A549 (cell line): ENCODE measurements around the gene ZNF862.

ENCODE experiments used
- CBX8 ChIP-seq: fragments of 200-600 bp; sonication (generic); IDR thresholded peaks from 2 replicates; pipeline ENCODE4 v1.6.1; 2016
- CEBPB ChIP-seq, 2 experiments: fragments of >200 bp in 1 of 2; sonication (Bioruptor Twin) in 1 of 2; formaldehyde crosslinking in 1 of 2; IDR thresholded peaks; 2 replicates each; pipeline ENCODE4 v1.6.1; 2012 to 2016
- CHD4 ChIP-seq: fragments of 200-600 bp; sonication (generic); IDR thresholded peaks from 2 replicates; pipeline ENCODE4 v1.6.1; 2016; ENCODE audit warnings: antibody characterized with exemption, mild to moderate bottlenecking, borderline replicate concordance
- POLR2A ChIP-seq: IDR thresholded peaks from 2 replicates; pipeline ENCODE4 v1.6.1; 2012; ENCODE audit warnings: mild to moderate bottlenecking, low read length
- TF ChIP-seq, protein P1 (sequence below): fragments of 200-600 bp; sonication (generic); IDR thresholded peaks from 2 replicates; pipeline ENCODE4 v1.6.1; 2016; ENCODE audit warnings: antibody characterized with exemption, mild to moderate bottlenecking, moderate library complexity
- TF ChIP-seq, protein P2 (sequence below): fragments of 150-350 bp; IDR thresholded peaks from 2 replicates; pipeline ENCODE4 v1.6.1; 2014; ENCODE audit warnings: low read depth, mild to moderate bottlenecking, low read length
- TF ChIP-seq, protein P3 (sequence below): fragments of 450-650 bp; IDR thresholded peaks from 2 replicates; pipeline ENCODE4 v1.6.1; 2014; ENCODE audit warnings: antibody characterized with exemption

DNA sequence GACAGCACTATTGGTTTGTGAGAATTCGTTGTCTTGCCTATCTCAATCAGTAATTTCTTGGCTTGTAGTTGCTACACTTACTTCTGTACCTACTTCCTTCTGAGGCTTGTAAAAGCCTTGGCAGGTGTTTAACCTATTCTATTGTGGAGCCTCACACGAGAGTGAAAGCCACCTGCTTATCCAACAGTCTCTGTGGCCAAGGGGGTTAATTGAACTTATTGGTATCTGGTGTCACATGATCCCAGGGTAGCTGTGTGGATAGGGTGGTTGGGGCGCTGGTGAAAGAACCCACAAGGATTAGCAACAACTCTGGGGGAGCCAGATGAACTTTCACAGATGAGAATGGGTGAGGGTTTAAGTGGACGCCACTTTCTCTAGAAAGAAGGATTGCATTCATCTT lies 21.7 kb downstream of the ZNF862 start:
- TF ChIP-seq POLR2A (no peak), CHD4 (no peak), CEBPB (IDR thresholded peaks at IDR 0.05) (no peak), CBX8 (no peak)
- TF ChIP-seq, protein P1, sequence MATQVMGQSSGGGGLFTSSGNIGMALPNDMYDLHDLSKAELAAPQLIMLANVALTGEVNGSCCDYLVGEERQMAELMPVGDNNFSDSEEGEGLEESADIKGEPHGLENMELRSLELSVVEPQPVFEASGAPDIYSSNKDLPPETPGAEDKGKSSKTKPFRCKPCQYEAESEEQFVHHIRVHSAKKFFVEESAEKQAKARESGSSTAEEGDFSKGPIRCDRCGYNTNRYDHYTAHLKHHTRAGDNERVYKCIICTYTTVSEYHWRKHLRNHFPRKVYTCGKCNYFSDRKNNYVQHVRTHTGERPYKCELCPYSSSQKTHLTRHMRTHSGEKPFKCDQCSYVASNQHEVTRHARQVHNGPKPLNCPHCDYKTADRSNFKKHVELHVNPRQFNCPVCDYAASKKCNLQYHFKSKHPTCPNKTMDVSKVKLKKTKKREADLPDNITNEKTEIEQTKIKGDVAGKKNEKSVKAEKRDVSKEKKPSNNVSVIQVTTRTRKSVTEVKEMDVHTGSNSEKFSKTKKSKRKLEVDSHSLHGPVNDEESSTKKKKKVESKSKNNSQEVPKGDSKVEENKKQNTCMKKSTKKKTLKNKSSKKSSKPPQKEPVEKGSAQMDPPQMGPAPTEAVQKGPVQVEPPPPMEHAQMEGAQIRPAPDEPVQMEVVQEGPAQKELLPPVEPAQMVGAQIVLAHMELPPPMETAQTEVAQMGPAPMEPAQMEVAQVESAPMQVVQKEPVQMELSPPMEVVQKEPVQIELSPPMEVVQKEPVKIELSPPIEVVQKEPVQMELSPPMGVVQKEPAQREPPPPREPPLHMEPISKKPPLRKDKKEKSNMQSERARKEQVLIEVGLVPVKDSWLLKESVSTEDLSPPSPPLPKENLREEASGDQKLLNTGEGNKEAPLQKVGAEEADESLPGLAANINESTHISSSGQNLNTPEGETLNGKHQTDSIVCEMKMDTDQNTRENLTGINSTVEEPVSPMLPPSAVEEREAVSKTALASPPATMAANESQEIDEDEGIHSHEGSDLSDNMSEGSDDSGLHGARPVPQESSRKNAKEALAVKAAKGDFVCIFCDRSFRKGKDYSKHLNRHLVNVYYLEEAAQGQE: no peak
- TF ChIP-seq, protein P2, sequence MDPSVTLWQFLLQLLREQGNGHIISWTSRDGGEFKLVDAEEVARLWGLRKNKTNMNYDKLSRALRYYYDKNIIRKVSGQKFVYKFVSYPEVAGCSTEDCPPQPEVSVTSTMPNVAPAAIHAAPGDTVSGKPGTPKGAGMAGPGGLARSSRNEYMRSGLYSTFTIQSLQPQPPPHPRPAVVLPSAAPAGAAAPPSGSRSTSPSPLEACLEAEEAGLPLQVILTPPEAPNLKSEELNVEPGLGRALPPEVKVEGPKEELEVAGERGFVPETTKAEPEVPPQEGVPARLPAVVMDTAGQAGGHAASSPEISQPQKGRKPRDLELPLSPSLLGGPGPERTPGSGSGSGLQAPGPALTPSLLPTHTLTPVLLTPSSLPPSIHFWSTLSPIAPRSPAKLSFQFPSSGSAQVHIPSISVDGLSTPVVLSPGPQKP: no peak
- TF ChIP-seq, protein P3, sequence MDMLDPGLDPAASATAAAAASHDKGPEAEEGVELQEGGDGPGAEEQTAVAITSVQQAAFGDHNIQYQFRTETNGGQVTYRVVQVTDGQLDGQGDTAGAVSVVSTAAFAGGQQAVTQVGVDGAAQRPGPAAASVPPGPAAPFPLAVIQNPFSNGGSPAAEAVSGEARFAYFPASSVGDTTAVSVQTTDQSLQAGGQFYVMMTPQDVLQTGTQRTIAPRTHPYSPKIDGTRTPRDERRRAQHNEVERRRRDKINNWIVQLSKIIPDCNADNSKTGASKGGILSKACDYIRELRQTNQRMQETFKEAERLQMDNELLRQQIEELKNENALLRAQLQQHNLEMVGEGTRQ: no peak
